Erythroblast (primary cell): ENCODE measurements around the gene SNED1.

ENCODE experiments used
- DNase-seq, 2 experiments: peaks; one replicate each; lab custom pipeline; 2025; lab: John Stamatoyannopoulos, UW
- GATA1 ChIP-seq: IDR thresholded peaks from 2 replicates; pipeline ENCODE4 v1.6.1; 2011; ENCODE audit warnings: low read depth, mild to moderate bottlenecking, control low read depth, low read length, moderate library complexity
- POLR2A ChIP-seq: IDR thresholded peaks from 2 replicates; pipeline ENCODE4 v1.6.1; 2011; ENCODE audit warnings: mild to moderate bottlenecking, low read length

Gene SNED1

GRCh38 chr2:241064802-241065354 lies 66.5 kb downstream of the SNED1 start:
- no peak for DNase-seq
- TF ChIP-seq POLR2A (no peak), GATA1 (no peak)

- no peak for TF ChIP-seq GATA1
- DNase-seq: no peak
These were observed 67.0 kb downstream of the SNED1 start for GRCh38 chr2:241065355-241065803.

GRCh38 chr2:241066171-241066892 lies 67.9 kb downstream of the SNED1 start:
- no peak for DNase-seq
- TF ChIP-seq POLR2A: no peak
- no peak for TF ChIP-seq GATA1

GRCh38 chr2:241066893-241067341 lies 68.5 kb downstream of the SNED1 start:
- no peak for DNase-seq
- TF ChIP-seq GATA1 (no peak), POLR2A (no peak)

- DNase-seq: no peak
- TF ChIP-seq POLR2A (no peak), GATA1 (no peak)
These were observed 69.2 kb downstream of the SNED1 start for GRCh38 chr2:241067501-241068135.

- TF ChIP-seq POLR2A: no peak
- no peak for TF ChIP-seq GATA1
- no peak for DNase-seq
These were observed 69.9 kb downstream of the SNED1 start for GRCh38 chr2:241068136-241068941.

GRCh38 chr2:241068942-241069810 lies 70.8 kb downstream of the SNED1 start:
- no peak for TF ChIP-seq GATA1
- no peak for TF ChIP-seq POLR2A
- no peak for DNase-seq

GRCh38 chr2:241069821-241070281 lies 71.4 kb downstream of the SNED1 start:
- TF ChIP-seq GATA1: no peak
- TF ChIP-seq POLR2A: no peak
- DNase-seq: no peak

- TF ChIP-seq POLR2A: no peak
- TF ChIP-seq GATA1: no peak
- DNase-seq: no peak
These were observed 71.9 kb downstream of the SNED1 start for GRCh38 chr2:241070361-241070760.

GRCh38 chr2:241070811-241071676 lies 72.6 kb downstream of the SNED1 start:
- no peak for DNase-seq
- TF ChIP-seq POLR2A: no peak

- DNase-seq: no peak
- no peak for TF ChIP-seq GATA1
- TF ChIP-seq POLR2A: no peak
These were observed 73.3 kb downstream of the SNED1 start for GRCh38 chr2:241071677-241072111.

GRCh38 chr2:241072151-241072550 lies 73.7 kb downstream of the SNED1 start:
- no peak for DNase-seq
- TF ChIP-seq POLR2A: no peak
- TF ChIP-seq GATA1: no peak
